Astrocyte of the hippocampus (primary cell): ENCODE data around the gene TREM1.
A peak's percentile ranks its signal among the peaks of the same experiment; 100 is the strongest.

ENCODE experiments used
- DNase-seq: peaks from one replicate; pipeline ENCODE4 v3.0.0; 2011; ENCODE audit warnings: low read depth, low spot score

TREM1 gene

GRCh38 chr6:41286544-41287346 is at the start of gene TREM1:
TSS of gene TREM1 (minus strand) at chr6:41286682. CDS start at chr6:41286655, 27 bp downstream.
- no peak for DNase-seq

- DNase-seq, result no peak
Measured at GRCh38 chr6:41335943-41336342, 49.5 kb upstream of the TREM1 start.

- DNase-seq, result no peak
Measured at GRCh38 chr6:41335296-41335695, 48.8 kb upstream of the TREM1 start, which contains the start of gene NCR2. TSS of gene NCR2 (plus strand) at chr6:41335608. CDS start at chr6:41335877, 269 bp downstream.

- DNase-seq, result no peak
Measured at GRCh38 chr6:41334482-41335040, 48.1 kb upstream of the TREM1 start.

- no peak for DNase-seq
Measured at GRCh38 chr6:41332842-41333736, 46.6 kb upstream of the TREM1 start.

GRCh38 chr6:41332241-41332640 is 45.8 kb upstream of the TREM1 start:
- no peak for DNase-seq

GRCh38 chr6:41331401-41332150 is 45.1 kb upstream of the TREM1 start:
- DNase-seq, result no peak

- no peak for DNase-seq
Measured at GRCh38 chr6:41327177-41327576, 40.7 kb upstream of the TREM1 start.

GRCh38 chr6:41326092-41326491 is 39.6 kb upstream of the TREM1 start:
- DNase-seq, result no peak

- DNase-seq, result no peak
Measured at GRCh38 chr6:41325446-41326066, 39.1 kb upstream of the TREM1 start.

GRCh38 chr6:41321183-41321582 is 34.7 kb upstream of the TREM1 start:
- no peak for DNase-seq

- peak; percentile 82 for DNase-seq
Measured at GRCh38 chr6:41318654-41319565, 32.4 kb upstream of the TREM1 start.

- no peak for DNase-seq
Measured at GRCh38 chr6:41318261-41318653, 31.8 kb upstream of the TREM1 start.

- no peak for DNase-seq
Measured at GRCh38 chr6:41315943-41316620, 29.6 kb upstream of the TREM1 start.

GRCh38 chr6:41315203-41315602 is 28.7 kb upstream of the TREM1 start:
- no peak for DNase-seq

GRCh38 chr6:41306187-41306854 is 19.8 kb upstream of the TREM1 start:
- DNase-seq, result peak; percentile 62

- no peak for DNase-seq
Measured at GRCh38 chr6:41302638-41303037, 16.2 kb upstream of the TREM1 start.

- DNase-seq, result no peak
Measured at GRCh38 chr6:41298785-41299502, 12.5 kb upstream of the TREM1 start.
